Heart right ventricle (tissue), 16 donors: ENCODE results near the gene MARCHF11. TPM values are rescaled to one million over a fixed set of nuclear protein-coding genes. Genes with fewer than 3 reads are reported as not detected.

Source experiments
- ATAC-seq, 8 donors: fragments of 200-7000 bp; cut with Tn5 transposase; one replicate each; pipeline ENCODE4 v1.9.1; 2020; ENCODE audit warnings: mild to moderate bottlenecking in 8 of 8, moderate library complexity in 8 of 8, moderate number of reproducible peaks in 1 of 8
- DNase-seq, 2 donors: peaks; one replicate each; pipeline ENCODE4 v3.0.0-alpha.2; 2020
- H3K27ac ChIP-seq, 10 donors: fragments of 200-600 bp; sonication (generic) in 2 of 10; one replicate each; pipeline versions ENCODE4 v1.5.0 to v1.8.0; 2020 to 2022; ENCODE audit warnings: mild to moderate bottlenecking in 3 of 10
- H3K27me3 ChIP-seq, 7 donors: fragments of 200-600 bp; one replicate each; pipeline ENCODE4 v1.8.0; 2021 to 2022; ENCODE audit warnings: mild to moderate bottlenecking in 2 of 7
- H3K36me3 ChIP-seq, 9 donors: fragments of 200-600 bp; sonication (generic) in 1 of 9; one replicate each; pipeline versions ENCODE4 v1.5.0 to v1.8.0; 2020 to 2022; ENCODE audit warnings: mild to moderate bottlenecking in 2 of 9
- H3K4me1 ChIP-seq, 9 donors: fragments of 200-600 bp; sonication (generic) in 1 of 9; one replicate each; pipeline versions ENCODE4 v1.5.0 to v1.8.0; 2020 to 2022; ENCODE audit warnings: mild to moderate bottlenecking in 4 of 9
- H3K4me3 ChIP-seq, 10 donors: fragments of 200-600 bp; sonication (generic) in 2 of 10; one replicate each; pipeline versions ENCODE4 v1.5.0 to v1.8.0; 2020 to 2022; ENCODE audit warnings: mild to moderate bottlenecking in 7 of 10, moderate library complexity in 2 of 10
- H3K9me3 ChIP-seq, 11 donors: fragments of 200-600 bp in 10 of 11; sonication (generic) in 2 of 11; one replicate each; pipeline versions ENCODE4 v1.5.0 to v1.8.0; 2013 to 2022; ENCODE audit warnings: mild to moderate bottlenecking in 2 of 11, control low read depth in 1 of 11, moderate library complexity in 1 of 11
- CTCF ChIP-seq, 9 donors: fragments of 200-600 bp; sonication (generic) in 2 of 9; IDR thresholded peaks; one replicate each; pipeline versions ENCODE4 v1.5.0 to v1.8.0; 2021 to 2022; ENCODE audit warnings: antibody characterized with exemption in 9 of 9, mild to moderate bottlenecking in 5 of 9, moderate library complexity in 1 of 9
- WGBS, 2 donors: extraction: QIAGEN DNeasy Blood & Tissue Kit; methylation state at CpG; one replicate each; pipeline ENCODE4 v1.1.7; 2013; ENCODE audit warnings: inconsistent platforms in 1 of 2; 5-methylcytosine and 5-hydroxymethylcytosine counted together
- intact Hi-C, 10 donors: fragments of 100-400 bp; cut with DNase I; formaldehyde crosslinking; loops; one replicate each; pipeline versions ENCODE4 v1.11.1 to v1.14.2; 2022
- polyA plus RNA-seq, 2 donors: library from polyadenylated mRNA; stranded (reverse); fragments of 200-250 nt; gene quantifications; one replicate each; pipeline ENCODE4 v1.2.3, GENCODE V29; 2013
- total RNA-seq, 10 donors: library from RNA; stranded (reverse); fragmentation: NEBNext Ultra II Directional in 3 of 10; extraction: Animal tissue kit (Norgen Biotek cat#: 25700) in 3 of 10; gene quantifications; one replicate each; pipeline versions ENCODE4 v1.2.1 to v1.2.4, GENCODE V29; 2021 to 2023
- donor health status: Arrhythmogenic right ventricular cardiomyopathy.
- donor health status: ischemic (EF 13 %, LVEDD 7.1; RV severe dilation, severe dysfunction).
- donor health status: healthy with polysubstance abuse.
- donor health status: DM: no; HTN: yes; CAD: no.
- donor health status: DM: no; HTN: no; CAD: no.
- donor health status: ischemic (EF 25% LVEDD 6.9; RV normal size, moderate dysfunction).
- donor health status: ischemic (EF 25% LVEDD 5.7; RV mildly dilated, moderate dysfunction).
- donor health status: healthy.
- donor health status: DM: yes; HTN: yes; CAD: no.
- donor health status: Ischemic cardiomyopathy.
- donor health status: ischemic (EF 35%, LVEDD 5.7; RV mildly dilated, moderate dysfunction).
- donor health status: nonischemic (EF 11% LVEDD 7.7; RV severe dilation, severe dysfunction).
- donor health status: DM: yes; HTN: yes; CAD: no.
- donor health status: PGD.
- donor health status: ischemic (EF 29% LVEDD 5.4; RV normal size, mild dysfunction).
- donor health status: nonischemic (EF 23%, LVEDD 6.1; RV moderate dilation, normal function).

MARCHF11 gene
- total and polyA plus RNA-seq, 12 donors: 0.58 to 7.9 (median 3.5) TPM

- ATAC-seq (no peak), DNase-seq (no peak)
- intact Hi-C loops: no loop called here
- no peak for TF ChIP-seq CTCF (IDR thresholded peaks at IDR 0.05)
- H3K27ac ChIP-seq: no peak overlapping the region
- WGBS, 2 donors: 74 to 77% methylated on average over 3 of the region's 3 CpGs
- H3K4me1 ChIP-seq: no peaks in the 10 kb centered on the region
- no peaks in the 10 kb centered on the region for H3K36me3 ChIP-seq
- no peaks in the 10 kb centered on the region for H3K27me3 ChIP-seq
- H3K9me3 ChIP-seq: peaks cover 0 to 14% (median 0%) of the 10 kb centered on the region in 11 donors
- H3K4me3 ChIP-seq: no peak overlapping the region
These were observed 160.6 kb downstream of the MARCHF11 start for GRCh38 chr5:16018970-16019369.

GRCh38 chr5:16017720-16018119, 161.9 kb downstream of the MARCHF11 start:
- H3K36me3 ChIP-seq: no peaks in the 10 kb centered on the region
- no peak overlapping the region for H3K27ac ChIP-seq
- no peak for ATAC-seq
- 58 to 81% methylated on average over 2 of the region's 2 CpGs for WGBS, 2 donors
- no peak for TF ChIP-seq CTCF (IDR thresholded peaks at IDR 0.05)
- no peak for DNase-seq
- no peaks in the 10 kb centered on the region for H3K27me3 ChIP-seq
- H3K4me1 ChIP-seq: no peaks in the 10 kb centered on the region
- H3K9me3 ChIP-seq: peaks cover 0 to 14% (median 0%) of the 10 kb centered on the region in 11 donors
- intact Hi-C loops: no loop called here
- no peak overlapping the region for H3K4me3 ChIP-seq
